ENCODE measurements around the gene LRRC9.

DNA sequence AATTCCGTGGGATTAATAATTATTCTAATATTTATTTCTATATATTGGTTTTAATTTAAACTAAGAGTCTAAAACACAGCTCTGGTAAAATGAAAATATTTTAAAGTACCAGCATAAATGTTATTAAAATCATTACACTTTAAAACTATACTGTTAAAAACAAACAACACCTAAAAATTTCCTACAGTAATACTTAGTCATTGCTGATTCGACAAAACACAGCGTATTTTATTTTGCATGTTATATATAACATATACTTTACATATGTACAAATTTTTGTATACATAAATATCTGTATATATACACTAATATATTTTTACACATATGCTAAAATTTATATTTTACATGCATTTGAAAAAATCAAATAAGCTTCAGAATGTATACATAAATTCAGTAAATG is 165.7 kb downstream of the LRRC9 start:
- TF ChIP-seq POLR2A (IDR thresholded peaks at IDR 0.05) (no peak), POLR2AphosphoS5 (IDR thresholded peaks at IDR 0.05) (no peak)
- TF ChIP-seq, protein P1, sequence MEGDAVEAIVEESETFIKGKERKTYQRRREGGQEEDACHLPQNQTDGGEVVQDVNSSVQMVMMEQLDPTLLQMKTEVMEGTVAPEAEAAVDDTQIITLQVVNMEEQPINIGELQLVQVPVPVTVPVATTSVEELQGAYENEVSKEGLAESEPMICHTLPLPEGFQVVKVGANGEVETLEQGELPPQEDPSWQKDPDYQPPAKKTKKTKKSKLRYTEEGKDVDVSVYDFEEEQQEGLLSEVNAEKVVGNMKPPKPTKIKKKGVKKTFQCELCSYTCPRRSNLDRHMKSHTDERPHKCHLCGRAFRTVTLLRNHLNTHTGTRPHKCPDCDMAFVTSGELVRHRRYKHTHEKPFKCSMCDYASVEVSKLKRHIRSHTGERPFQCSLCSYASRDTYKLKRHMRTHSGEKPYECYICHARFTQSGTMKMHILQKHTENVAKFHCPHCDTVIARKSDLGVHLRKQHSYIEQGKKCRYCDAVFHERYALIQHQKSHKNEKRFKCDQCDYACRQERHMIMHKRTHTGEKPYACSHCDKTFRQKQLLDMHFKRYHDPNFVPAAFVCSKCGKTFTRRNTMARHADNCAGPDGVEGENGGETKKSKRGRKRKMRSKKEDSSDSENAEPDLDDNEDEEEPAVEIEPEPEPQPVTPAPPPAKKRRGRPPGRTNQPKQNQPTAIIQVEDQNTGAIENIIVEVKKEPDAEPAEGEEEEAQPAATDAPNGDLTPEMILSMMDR (IDR thresholded peaks at IDR 0.05) = no peak

Measured in prostate gland (tissue), 2 donors.